Thoracic aorta (tissue), 2 donors: Measurements from ENCODE around the gene MED9. TPM values are rescaled to one million over a fixed set of nuclear protein-coding genes. Genes with fewer than 3 reads are reported as not detected.

Experiments used
- ATAC-seq: fragments of 150-250 bp; one replicate; pipeline ENCODE4 v1.8.0; 2017; ENCODE audit warnings: low read depth; ENCODE audit not compliant: insufficient number of reproducible peaks, low FRiP score
- DNase-seq: peaks from one replicate; pipeline ENCODE4 v3.0.0-alpha.2; 2020; ENCODE audit warnings: low spot score
- H3K27ac ChIP-seq, 2 donors: fragments of 200-600 bp; sonication (generic); 1 replicate in 1 of 2; 2 replicates in 1 of 2; pipeline ENCODE4 v1.5.1; 2016; ENCODE audit warnings: mild to moderate bottlenecking in 2 of 2, moderate library complexity in 2 of 2
- H3K27me3 ChIP-seq: fragments of 200-600 bp; sonication (generic); replicated peaks from 2 replicates; pipeline ENCODE4 v1.6.0; 2016; ENCODE audit warnings: mild to moderate bottlenecking; ENCODE audit not compliant: insufficient read depth
- H3K36me3 ChIP-seq: fragments of 200-600 bp; sonication (generic); one replicate; pipeline ENCODE4 v1.5.1; 2016
- H3K4me1 ChIP-seq, 2 donors: fragments of 200-600 bp; sonication (generic); 1 replicate in 1 of 2; 2 replicates in 1 of 2; pipeline versions ENCODE4 v1.5.1 to v1.6.0; 2016; ENCODE audit warnings: low read depth in 2 of 2, mild to moderate bottlenecking in 1 of 2; ENCODE audit not compliant: control insufficient read depth in 1 of 2
- H3K4me3 ChIP-seq: fragments of 200-600 bp; sonication (generic); 2 replicates; pipeline ENCODE4 v1.5.1; 2016; ENCODE audit warnings: mild to moderate bottlenecking
- H3K9me3 ChIP-seq: fragments of 200-600 bp; sonication (generic); 2 replicates; pipeline ENCODE4 v1.5.1; 2016
- total RNA-seq, 2 donors: library from RNA; depleted of rRNA; stranded (reverse); fragments of >200 nt; gene quantifications; one replicate each; pipeline versions ENCODE4 v1.1.0 to v1.2.3, GENCODE V29; 2016
- TF ChIP-seq, protein P1 (sequence below): fragments of 200-600 bp; sonication (generic); IDR thresholded peaks from one replicate; pipeline ENCODE4 v1.5.1; 2019; ENCODE audit warnings: antibody characterized with exemption

The MED9 gene
- total RNA-seq, 2 donors from 2014 or later: 6.6 to 15.2 TPM

DNA sequence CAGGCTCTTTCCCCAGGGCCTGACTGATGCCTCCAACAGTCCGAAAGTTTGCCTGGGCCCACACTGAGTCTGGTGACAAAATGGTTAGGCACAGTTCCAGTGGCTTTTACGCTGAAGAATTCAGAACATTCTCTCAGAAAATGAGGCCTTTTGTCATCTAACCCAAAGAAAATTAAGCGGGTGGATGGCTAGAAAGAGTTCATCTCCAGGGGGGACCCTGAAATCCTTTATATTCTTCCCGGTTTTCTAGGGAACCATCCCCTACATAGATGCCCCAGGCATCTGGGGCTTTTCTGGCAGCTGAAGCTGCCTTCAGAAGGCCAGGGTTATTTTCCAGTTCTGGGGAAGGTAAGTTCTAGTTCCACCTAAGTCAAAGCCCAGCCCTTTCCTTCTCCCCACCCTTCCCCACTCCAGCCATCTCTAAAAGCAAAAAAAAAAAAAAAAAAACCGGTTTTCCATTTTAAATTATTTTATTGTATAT is 17.2 kb downstream of the MED9 start:
- H3K9me3 ChIP-seq: no peaks in the 10 kb centered on the region
- TF ChIP-seq, protein P1, sequence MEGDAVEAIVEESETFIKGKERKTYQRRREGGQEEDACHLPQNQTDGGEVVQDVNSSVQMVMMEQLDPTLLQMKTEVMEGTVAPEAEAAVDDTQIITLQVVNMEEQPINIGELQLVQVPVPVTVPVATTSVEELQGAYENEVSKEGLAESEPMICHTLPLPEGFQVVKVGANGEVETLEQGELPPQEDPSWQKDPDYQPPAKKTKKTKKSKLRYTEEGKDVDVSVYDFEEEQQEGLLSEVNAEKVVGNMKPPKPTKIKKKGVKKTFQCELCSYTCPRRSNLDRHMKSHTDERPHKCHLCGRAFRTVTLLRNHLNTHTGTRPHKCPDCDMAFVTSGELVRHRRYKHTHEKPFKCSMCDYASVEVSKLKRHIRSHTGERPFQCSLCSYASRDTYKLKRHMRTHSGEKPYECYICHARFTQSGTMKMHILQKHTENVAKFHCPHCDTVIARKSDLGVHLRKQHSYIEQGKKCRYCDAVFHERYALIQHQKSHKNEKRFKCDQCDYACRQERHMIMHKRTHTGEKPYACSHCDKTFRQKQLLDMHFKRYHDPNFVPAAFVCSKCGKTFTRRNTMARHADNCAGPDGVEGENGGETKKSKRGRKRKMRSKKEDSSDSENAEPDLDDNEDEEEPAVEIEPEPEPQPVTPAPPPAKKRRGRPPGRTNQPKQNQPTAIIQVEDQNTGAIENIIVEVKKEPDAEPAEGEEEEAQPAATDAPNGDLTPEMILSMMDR: no peak
- H3K27me3 ChIP-seq: no peaks in the 10 kb centered on the region
- ATAC-seq (no peak), DNase-seq (no peak)
- H3K27ac ChIP-seq: no peak overlapping the region
- H3K4me3 ChIP-seq: no peak overlapping the region
- H3K4me1 ChIP-seq: peaks cover 8 to 24% of the 10 kb centered on the region in 2 donors
- peaks cover 5% of the 10 kb centered on the region for H3K36me3 ChIP-seq

DNA sequence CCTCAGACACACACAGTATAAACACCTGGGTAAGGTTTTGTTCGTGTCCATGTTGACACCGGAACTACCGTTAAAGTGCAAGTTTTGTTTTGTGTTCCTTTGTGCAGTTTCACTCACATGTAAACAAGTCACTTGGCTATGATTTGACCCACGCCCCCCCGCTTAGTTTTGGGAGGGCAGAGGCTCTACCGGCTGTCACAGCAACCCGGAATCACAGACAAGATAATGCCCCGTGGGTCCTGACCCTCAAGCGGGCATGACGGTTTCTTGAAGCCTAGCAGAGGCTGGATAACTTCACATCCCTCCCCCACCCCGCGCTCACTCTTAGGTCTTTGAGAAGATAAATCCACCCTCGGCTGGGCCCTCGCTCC is 17.7 kb downstream of the MED9 start:
- H3K4me3 ChIP-seq: peak overlapping the region; percentile 96
- H3K27ac ChIP-seq: no peak overlapping the region
- DNase-seq (no peak), ATAC-seq (no peak)
- H3K36me3 ChIP-seq: peaks cover 5% of the 10 kb centered on the region
- no peaks in the 10 kb centered on the region for H3K27me3 ChIP-seq
- H3K4me1 ChIP-seq: peaks cover 8 to 24% of the 10 kb centered on the region in 2 donors
- no peaks in the 10 kb centered on the region for H3K9me3 ChIP-seq
- TF ChIP-seq, protein P1: no peak

DNA sequence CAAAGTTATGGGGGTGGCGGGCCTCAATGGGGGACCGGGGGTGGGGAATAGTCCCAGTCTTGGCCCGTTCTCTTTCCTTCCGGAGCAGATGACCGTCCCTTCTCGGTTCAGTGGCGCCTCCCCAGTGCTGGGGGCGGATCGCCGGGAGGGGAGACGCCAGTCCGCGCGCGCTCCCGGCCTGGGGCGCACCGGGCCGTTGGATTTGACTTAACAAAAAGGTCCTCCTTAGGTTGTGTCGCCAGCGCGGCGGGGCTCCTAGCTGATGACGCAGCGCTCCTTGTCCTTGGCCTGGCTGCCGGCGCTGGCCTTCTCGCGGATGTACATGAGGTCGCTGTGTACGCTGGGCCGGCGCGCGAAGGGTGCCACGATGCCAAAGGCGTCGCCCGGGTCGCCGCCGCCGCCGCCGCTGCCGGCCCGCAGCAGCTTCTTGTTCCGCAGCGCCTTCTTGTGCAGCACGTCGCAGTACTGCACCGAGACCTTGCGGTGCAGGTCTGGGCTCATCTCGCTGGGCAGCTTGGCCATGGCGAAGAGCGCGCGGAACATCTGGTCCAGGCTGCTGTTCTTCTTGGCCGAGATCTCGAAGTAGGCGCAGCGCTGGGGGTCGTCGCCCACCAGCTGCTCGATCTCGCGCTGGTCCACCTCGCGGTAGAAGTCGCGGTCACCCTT is 18.2 kb downstream of the MED9 start:
- DNase-seq: no peak
- TF ChIP-seq, protein P1: no peak
- no peak for ATAC-seq
- H3K4me3 ChIP-seq: peak overlapping the region; percentile 96
- H3K27me3 ChIP-seq: no peaks in the 10 kb centered on the region
- H3K36me3 ChIP-seq: peaks cover 5% of the 10 kb centered on the region
- no peaks in the 10 kb centered on the region for H3K9me3 ChIP-seq
- no peak overlapping the region for H3K27ac ChIP-seq
- peaks cover 8 to 24% of the 10 kb centered on the region in 2 donors for H3K4me1 ChIP-seq

DNA sequence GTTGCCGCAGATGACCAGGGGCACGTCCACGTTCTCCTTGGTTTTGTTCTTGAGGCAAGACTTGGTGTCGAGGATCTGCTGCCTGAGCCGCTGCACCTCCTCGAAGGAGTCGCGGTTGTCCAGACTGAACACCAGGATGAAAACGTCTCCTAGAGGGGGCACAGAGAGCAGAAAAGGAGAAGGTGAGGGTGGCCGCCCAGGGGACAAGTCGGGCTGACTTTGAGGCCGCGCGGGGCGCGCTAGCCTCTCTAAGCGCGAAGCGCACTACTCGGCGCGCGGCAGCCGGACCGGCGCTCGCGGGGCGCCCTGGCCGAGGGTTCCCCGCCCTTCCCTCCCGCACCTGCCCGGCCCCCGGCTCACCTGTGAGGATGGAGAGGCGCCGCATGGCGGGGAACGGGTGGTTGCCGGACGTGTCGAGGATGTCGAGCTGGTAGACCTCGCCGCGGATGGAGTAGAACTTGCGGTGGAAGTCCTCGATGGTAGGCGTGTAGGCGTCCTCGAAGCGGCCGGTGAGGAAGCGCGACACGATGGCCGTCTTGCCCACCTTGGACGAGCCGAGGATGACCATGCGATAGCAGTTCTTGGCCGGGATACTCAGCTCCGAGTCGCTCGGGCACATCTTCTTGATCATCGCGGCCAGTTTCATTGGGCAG is 18.9 kb downstream of the MED9 start:
- peaks cover 5% of the 10 kb centered on the region for H3K36me3 ChIP-seq
- H3K27me3 ChIP-seq: no peaks in the 10 kb centered on the region
- ATAC-seq (peak; percentile 15), DNase-seq (no peak)
- H3K4me3 ChIP-seq: peak overlapping the region; percentile 96
- no peak overlapping the region for H3K27ac ChIP-seq
- peaks cover 8 to 24% of the 10 kb centered on the region in 2 donors for H3K4me1 ChIP-seq
- TF ChIP-seq, protein P1: no peak
- H3K9me3 ChIP-seq: no peaks in the 10 kb centered on the region

DNA sequence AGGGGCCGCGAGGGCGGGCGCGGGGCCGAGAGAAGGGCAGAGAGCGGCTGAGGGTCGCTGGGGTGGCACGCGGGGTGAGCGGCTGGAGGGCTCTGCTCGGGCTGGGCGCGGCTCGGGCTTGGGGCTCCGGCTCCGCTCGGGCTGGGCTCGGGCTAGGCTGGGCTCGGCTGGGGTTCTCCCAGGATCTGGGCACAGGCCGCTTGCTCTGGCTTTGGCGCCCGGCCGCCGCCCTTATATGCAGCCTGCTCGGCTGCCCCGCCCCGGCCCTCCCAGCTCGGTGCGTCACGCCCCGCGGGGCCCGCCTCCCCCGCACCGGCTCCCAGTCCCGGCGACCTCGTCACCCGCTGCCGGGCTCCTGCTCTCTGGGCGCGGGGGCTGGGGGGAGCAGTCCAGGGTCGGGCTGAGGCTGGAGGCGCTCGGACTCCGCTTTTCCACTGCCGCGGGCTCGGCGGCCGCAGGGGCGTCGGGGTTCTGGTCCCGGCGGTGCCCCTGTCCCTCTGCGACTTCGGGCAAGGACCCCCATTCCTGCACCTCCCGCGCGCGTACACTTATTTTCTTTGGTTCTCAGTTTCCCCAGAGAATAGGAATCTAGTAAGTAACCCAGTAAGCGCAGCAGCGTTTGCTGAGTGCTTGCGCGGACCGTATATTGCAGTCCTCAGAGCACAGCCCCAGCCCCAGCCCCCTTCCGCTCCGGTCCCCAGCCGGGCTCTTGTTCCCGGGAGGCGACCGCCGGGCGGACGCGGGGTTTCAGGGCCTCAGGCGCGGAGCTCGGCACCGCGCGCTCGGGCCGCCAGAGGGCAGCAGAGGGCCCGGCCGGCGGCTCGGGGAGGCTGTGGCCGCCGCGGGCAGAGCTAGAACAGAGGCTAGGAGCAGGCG is 19.6 kb downstream of the MED9 start, which contains the start of gene RASD1:
Gene RASD1 (minus strand): TSS at position 207 of the 876 bp plus-strand sequence. CDS start 214 bp downstream, outside the sequence.
- Histone ChIP-seq H3K4me1 (peaks cover 8 to 24% of the 10 kb centered on the region in 2 donors), H3K9me3 (no peaks in the 10 kb centered on the region), H3K4me3 (peak within 1 kb of the TSS; percentile 96), H3K27ac (peak within 1 kb of the TSS; percentile 70 to 82), H3K27me3 (no peaks in the 10 kb centered on the region), H3K36me3 (peaks cover 5% of the 10 kb centered on the region)
- TF ChIP-seq, protein P1: peak; percentile 97
- peak; percentile 61 for DNase-seq
- peak; percentile 85 for ATAC-seq
